ENCODE data around the gene DTWD2. TPM values are rescaled to one million over a fixed set of nuclear protein-coding genes. Genes with fewer than 3 reads are reported as not detected.

DTWD2 gene
- total RNA-seq, 1 experiment from 2014 or later: 4.9 TPM

GRCh38 chr5:118788351-118788750 lies 200.0 kb downstream of the DTWD2 start:
- Histone ChIP-seq H3K27ac (no peak overlapping the region), H3K9me2 (ENCODE audit: insufficient read depth) (no peaks in the 10 kb centered on the region), H3F3A (ENCODE audit: insufficient read depth, low read depth) (no peaks in the 10 kb centered on the region), H3K36me3 (ENCODE audit: low read depth) (no peaks in the 10 kb centered on the region), H3K4me1 (replicated peaks; ENCODE audit: insufficient read depth) (no peaks in the 10 kb centered on the region), H4K20me1 (ENCODE audit: insufficient read depth) (no peaks in the 10 kb centered on the region), H3K4me3 (no peak overlapping the region), H3K9me3 (ENCODE audit: insufficient read depth, low read depth) (no peaks in the 10 kb centered on the region), H3K27me3 (ENCODE audit: insufficient read depth, low read depth) (no peaks in the 10 kb centered on the region), H2AFZ (no peak overlapping the region), H3K4me2 (no peak overlapping the region), H3K79me2 (ENCODE audit: low read depth) (no peaks in the 10 kb centered on the region)
- TF ChIP-seq CTCF (conservative IDR thresholded peaks at IDR 0.05) (no peak), EZH2 (IDR thresholded peaks at IDR 0.05; ENCODE audit: low read depth) (no peak)
- DNase-seq: no peak
- POLR2A ChIA-PET (ENCODE audit: unreplicated experiment): no interaction called here
- no TSS peak for BruUV-seq (replicated peaks)
- CTCF ChIA-PET: interaction anchor here (0.6 kb wide), 1 partner anchor 17 kb away, joined by 4 read pairs; no protein-coding TSS in a partner anchor
- intact Hi-C loops (cut with micrococcal nuclease; ENCODE audit: unreplicated experiment): no loop called here

Small RNAs within 50 kb of the gene (microRNA-seq; reads per million reads assigned to microRNA genes)
- not detected for gene MIR1244-2 (ENCODE audit: borderline number of aligned reads, borderline replicate concordance)

Other genes starting within 250 kb of the DTWD2 start
- gene DMXL1, start 82.5 kb upstream of the DTWD2 start, total RNA-seq (2021): 19.7 and 27.3 TPM in 2 replicates